Caco-2 (cell line): ENCODE results near the gene PRKAG2. TPM values are rescaled to one million over a fixed set of nuclear protein-coding genes. Genes with fewer than 3 reads are reported as not detected.

Experiments
- BruUV-seq: library from RNA; stranded (reverse); fragments of 400-500 nt; replicated peaks from 2 replicates; lab custom pipeline; 2021; lab: Mats Ljungman, UMichigan
- CTCF ChIA-PET: fragments of 300-600 bp; sonication (Branson Sonifier 250); formaldehyde crosslinking; loops from one replicate; lab custom pipeline; 2022; ENCODE audit warnings: antibody characterized with exemption; lab: Charles Lee
- POLR2A ChIA-PET: fragments of 300-600 bp; sonication (Branson Sonifier 250); formaldehyde crosslinking; loops from one replicate; lab custom pipeline; 2022; ENCODE audit warnings: antibody characterized with exemption; lab: Charles Lee
- DNase-seq, 2 experiments: peaks; one replicate each; pipeline versions ENCODE4 v3.0.0 to v3.0.0-alpha.2; 2020 to 2022
- H3K27me3 ChIP-seq: replicated peaks from 2 replicates; pipeline ENCODE4 v1.6.0; 2011; ENCODE audit warnings: low read length; ENCODE audit not compliant: control insufficient read depth, insufficient read depth
- H3K36me3 ChIP-seq: 2 replicates; pipeline ENCODE4 v1.5.1; 2011; ENCODE audit warnings: low read length; ENCODE audit not compliant: control insufficient read depth, insufficient read depth
- H3K4me1 ChIP-seq: fragments of 250-450 bp; sonication (Bioruptor Pico); 2 replicates; pipeline ENCODE4 v1.5.1; 2020; ENCODE audit warnings: mild to moderate bottlenecking
- H3K4me3 ChIP-seq: 2 replicates; pipeline ENCODE4 v1.5.1; 2011; ENCODE audit warnings: low read depth, mild to moderate bottlenecking, control low read depth, low read length
- H3K9me3 ChIP-seq: fragments of 250-450 bp; sonication (Bioruptor Pico); 2 replicates; pipeline ENCODE4 v1.5.1; 2020; ENCODE audit warnings: mild to moderate bottlenecking, moderate library complexity
- H3K27ac Mint-ChIP-seq: one replicate; pipeline ENCODE4 v1.8.0; 2022; ENCODE audit warnings: mixed read lengths; ENCODE audit not compliant: unreplicated experiment
- H3K27me3 Mint-ChIP-seq: one replicate; pipeline ENCODE4 v1.8.0; 2022; ENCODE audit warnings: mixed read lengths; ENCODE audit not compliant: insufficient read depth, unreplicated experiment
- H3K36me3 Mint-ChIP-seq: one replicate; pipeline ENCODE4 v1.8.0; 2022; ENCODE audit warnings: mild to moderate bottlenecking, mixed read lengths; ENCODE audit not compliant: insufficient read depth, unreplicated experiment
- H3K4me1 Mint-ChIP-seq: one replicate; pipeline ENCODE4 v1.8.0; 2022; ENCODE audit warnings: low read depth, mixed read lengths; ENCODE audit not compliant: unreplicated experiment
- H3K4me3 Mint-ChIP-seq: one replicate; pipeline ENCODE4 v1.8.0; 2022; ENCODE audit warnings: mild to moderate bottlenecking, moderate library complexity, mixed read lengths; ENCODE audit not compliant: unreplicated experiment
- H3K9me3 Mint-ChIP-seq: one replicate; pipeline ENCODE4 v1.8.0; 2022; ENCODE audit warnings: mixed read lengths; ENCODE audit not compliant: unreplicated experiment
- CTCF ChIP-seq, 2 experiments: fragments of 200-600 bp in 1 of 2; IDR thresholded peaks; 1 replicate in 1 of 2; 2 replicates in 1 of 2; pipeline versions ENCODE4 v1.5.1 to v1.8.0; 2011 to 2022; ENCODE audit warnings: antibody characterized with exemption in 1 of 2, control low read depth in 1 of 2, inconsistent platforms in 1 of 2, low read depth in 1 of 2, low read length in 1 of 2, mild to moderate bottlenecking in 1 of 2, moderate library complexity in 1 of 2; ENCODE audit not compliant: insufficient read depth in 1 of 2, severe bottlenecking in 1 of 2, unreplicated experiment in 1 of 2
- intact Hi-C: fragments of 100-400 bp; cut with micrococcal nuclease; formaldehyde crosslinking; loops from one replicate; pipeline ENCODE4 v1.10.0; 2022; ENCODE audit not compliant: unreplicated experiment
- total RNA-seq: library from RNA; stranded (reverse); gene quantifications from 2 replicates; pipeline ENCODE4 v1.2.3, GENCODE V29; 2022

PRKAG2 gene
- total RNA-seq, 1 experiment from 2014 or later = 15.9 TPM

GRCh38 chr7:151723321-151723720 lies 153.6 kb downstream of the PRKAG2 start:
- H3K4me3 ChIP-seq = no peak overlapping the region
- POLR2A ChIA-PET = no interaction called here
- no peaks in the 10 kb centered on the region for H3K36me3 ChIP-seq
- BruUV-seq = no TSS peak
- no peaks in the 10 kb centered on the region for H3K9me3 Mint-ChIP-seq
- peaks cover 26% of the 10 kb centered on the region for H3K4me1 ChIP-seq
- no peaks in the 10 kb centered on the region for H3K27me3 Mint-ChIP-seq
- H3K27ac Mint-ChIP-seq = no peak overlapping the region
- no peaks in the 10 kb centered on the region for H3K9me3 ChIP-seq
- H3K27me3 ChIP-seq = no peaks in the 10 kb centered on the region
- no peak for TF ChIP-seq CTCF (IDR thresholded peaks at IDR 0.05; ENCODE audit: insufficient read depth in 1 of 2, low read depth in 1 of 2, low read length in 1 of 2, severe bottlenecking in 1 of 2, unreplicated experiment in 1 of 2)
- no peak for DNase-seq
- H3K4me3 Mint-ChIP-seq = no peak overlapping the region
- CTCF ChIA-PET = interaction anchor here (0.6 kb wide), 1 partner anchor 92 kb away, joined by 3 read pairs; no protein-coding TSS in a partner anchor
- peaks cover 14% of the 10 kb centered on the region for H3K4me1 Mint-ChIP-seq
- peaks cover 4% of the 10 kb centered on the region for H3K36me3 Mint-ChIP-seq
- intact Hi-C loops = no loop called here

GRCh38 chr7:151722533-151722932 lies 154.4 kb downstream of the PRKAG2 start:
- H3K9me3 ChIP-seq = no peaks in the 10 kb centered on the region
- H3K36me3 Mint-ChIP-seq = peaks cover 4% of the 10 kb centered on the region
- DNase-seq = no peak
- ChIA-PET POLR2A (no interaction called here), CTCF (no interaction called here)
- no peak overlapping the region for H3K4me3 ChIP-seq
- no peaks in the 10 kb centered on the region for H3K27me3 ChIP-seq
- no peak overlapping the region for H3K27ac Mint-ChIP-seq
- H3K4me3 Mint-ChIP-seq = no peak overlapping the region
- intact Hi-C loops = no loop called here
- peaks cover 12% of the 10 kb centered on the region for H3K4me1 Mint-ChIP-seq
- no TSS peak for BruUV-seq
- H3K4me1 ChIP-seq = peaks cover 18% of the 10 kb centered on the region
- TF ChIP-seq CTCF (IDR thresholded peaks at IDR 0.05; ENCODE audit: insufficient read depth in 1 of 2, low read depth in 1 of 2, low read length in 1 of 2, severe bottlenecking in 1 of 2, unreplicated experiment in 1 of 2) = no peak
- no peaks in the 10 kb centered on the region for H3K36me3 ChIP-seq
- no peaks in the 10 kb centered on the region for H3K9me3 Mint-ChIP-seq
- no peaks in the 10 kb centered on the region for H3K27me3 Mint-ChIP-seq

GRCh38 chr7:151721694-151722093 lies 155.2 kb downstream of the PRKAG2 start:
- no peak overlapping the region for H3K27ac Mint-ChIP-seq
- POLR2A ChIA-PET = no interaction called here

More at GRCh38 chr7:151721694-151722093, 155.2 kb downstream of the PRKAG2 start:
- H3K4me1 Mint-ChIP-seq = peaks cover 12% of the 10 kb centered on the region
- peaks cover 4% of the 10 kb centered on the region for H3K36me3 Mint-ChIP-seq
- no TSS peak for BruUV-seq
- no peaks in the 10 kb centered on the region for H3K9me3 Mint-ChIP-seq
- TF ChIP-seq CTCF (IDR thresholded peaks at IDR 0.05; ENCODE audit: insufficient read depth in 1 of 2, low read depth in 1 of 2, low read length in 1 of 2, severe bottlenecking in 1 of 2, unreplicated experiment in 1 of 2) = no peak
- H3K4me1 ChIP-seq = peaks cover 9% of the 10 kb centered on the region
- CTCF ChIA-PET = no interaction called here
- H3K27me3 ChIP-seq = no peaks in the 10 kb centered on the region
- no peaks in the 10 kb centered on the region for H3K36me3 ChIP-seq
- intact Hi-C loops = no loop called here
- DNase-seq = peak in 1 of 2 experiments; percentile 35
- no peak overlapping the region for H3K4me3 Mint-ChIP-seq
- H3K9me3 ChIP-seq = no peaks in the 10 kb centered on the region
- no peaks in the 10 kb centered on the region for H3K27me3 Mint-ChIP-seq
- H3K4me3 ChIP-seq = no peak overlapping the region
